ENCODE measurements around the gene RHBDL1.

GRCh38 chr16:654034-654433, 21.4 kb upstream of the RHBDL1 start:
- no peak for TF ChIP-seq KLF9 (tag by site-specific recombination; IDR thresholded peaks at IDR 0.05; ENCODE audit: low read depth)
- TF ChIP-seq ZNF776 (tag by site-specific recombination; IDR thresholded peaks at IDR 0.05; ENCODE audit: borderline replicate concordance): no peak
- TF ChIP-seq ZFP3 (tag by site-specific recombination; IDR thresholded peaks at IDR 0.05; ENCODE audit: low read depth): no peak
- no peak for TF ChIP-seq ZNF510 (tag by site-specific recombination; IDR thresholded peaks at IDR 0.05; ENCODE audit: insufficient replicate concordance)
- TF ChIP-seq ZNF521 (tag by site-specific recombination; IDR thresholded peaks at IDR 0.05): no peak
- no peak for TF ChIP-seq ZNF146 (tag by site-specific recombination; IDR thresholded peaks at IDR 0.05)
- TF ChIP-seq ZNF777 (tag by site-specific recombination; IDR thresholded peaks at IDR 0.05; ENCODE audit: borderline replicate concordance): no peak
- TF ChIP-seq CTCF (tag by site-specific recombination; IDR thresholded peaks at IDR 0.05): no peak
